ENCODE measurements around the gene ASAH2.

DNA sequence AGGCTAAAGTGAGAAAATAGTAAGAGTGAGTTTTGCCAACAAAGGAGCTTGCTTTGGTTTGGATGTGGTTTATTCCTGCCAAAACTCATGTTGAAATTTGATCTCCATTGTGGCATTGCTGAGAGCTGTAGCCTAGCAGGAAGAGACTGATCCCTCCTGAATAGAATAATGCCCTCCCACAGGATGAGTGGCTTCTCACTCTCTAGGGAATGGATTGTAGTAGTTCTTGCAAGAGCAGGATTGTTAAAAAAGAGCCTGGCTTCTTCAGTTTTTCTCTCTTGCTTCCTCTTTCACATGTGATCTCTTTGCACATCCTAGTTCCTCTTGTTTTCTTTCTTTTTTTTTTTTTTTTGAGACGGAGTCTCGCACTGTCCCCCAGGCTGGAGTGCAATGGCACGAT lies 34.4 kb downstream of the ASAH2 start:
- TF ChIP-seq YY1 (IDR thresholded peaks at IDR 0.05; ENCODE audit: insufficient read depth, insufficient read length) = no peak
- no peak for TF ChIP-seq ZNF274 (IDR thresholded peaks at IDR 0.05; ENCODE audit: low read depth, low read length)
- TF ChIP-seq SUZ12 (IDR thresholded peaks at IDR 0.05; ENCODE audit: extremely low read depth, insufficient read depth, insufficient read length) = no peak

All from NT2/D1 (cell line).